HG03196 (cell line): ENCODE data around the gene ZNF425.
"Not testable (repeated sequence)": the region's sequence is repeated elsewhere in the genome, so short reads cannot be mapped to it uniquely, and the experiment has no call there.

Source experiments
- ATAC-seq: cut with Tn5 transposase; IDR thresholded peaks from one replicate; pipeline ENCODE4 v1.9.1; 2021; ENCODE audit not compliant: unreplicated experiment

ZNF425 gene, protein sequence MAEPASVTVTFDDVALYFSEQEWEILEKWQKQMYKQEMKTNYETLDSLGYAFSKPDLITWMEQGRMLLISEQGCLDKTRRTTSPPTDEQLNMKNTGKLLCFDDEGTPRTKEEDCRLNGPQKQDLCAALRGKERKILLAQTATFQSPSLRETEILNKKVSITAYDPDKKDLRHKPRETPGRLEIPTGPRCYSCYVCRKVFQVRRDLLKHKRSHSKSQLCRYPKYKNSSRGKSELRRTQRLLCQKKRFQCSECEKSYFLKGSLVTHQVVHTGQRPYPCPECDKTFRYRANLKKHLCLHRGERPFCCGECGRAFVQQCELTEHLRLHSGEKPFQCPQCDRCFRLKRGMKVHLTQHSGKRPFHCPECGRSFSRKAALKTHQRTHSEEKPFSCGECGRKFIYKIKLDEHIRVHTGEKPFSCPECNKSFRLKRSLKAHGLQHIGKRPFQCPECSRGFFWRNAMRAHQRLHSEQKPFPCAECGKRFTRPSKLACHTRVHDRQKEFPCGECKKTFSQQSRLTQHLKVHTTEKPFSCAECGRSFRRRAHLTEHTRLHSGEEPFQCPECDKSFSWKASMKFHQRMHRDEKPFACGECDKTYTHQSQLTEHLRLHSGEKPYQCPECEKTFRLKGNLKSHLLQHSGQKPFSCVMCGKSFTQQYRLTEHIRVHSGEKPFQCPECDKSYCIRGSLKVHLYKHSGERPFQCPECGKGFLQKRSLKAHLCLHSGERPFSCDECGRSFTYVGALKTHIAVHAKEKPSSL

DNA sequence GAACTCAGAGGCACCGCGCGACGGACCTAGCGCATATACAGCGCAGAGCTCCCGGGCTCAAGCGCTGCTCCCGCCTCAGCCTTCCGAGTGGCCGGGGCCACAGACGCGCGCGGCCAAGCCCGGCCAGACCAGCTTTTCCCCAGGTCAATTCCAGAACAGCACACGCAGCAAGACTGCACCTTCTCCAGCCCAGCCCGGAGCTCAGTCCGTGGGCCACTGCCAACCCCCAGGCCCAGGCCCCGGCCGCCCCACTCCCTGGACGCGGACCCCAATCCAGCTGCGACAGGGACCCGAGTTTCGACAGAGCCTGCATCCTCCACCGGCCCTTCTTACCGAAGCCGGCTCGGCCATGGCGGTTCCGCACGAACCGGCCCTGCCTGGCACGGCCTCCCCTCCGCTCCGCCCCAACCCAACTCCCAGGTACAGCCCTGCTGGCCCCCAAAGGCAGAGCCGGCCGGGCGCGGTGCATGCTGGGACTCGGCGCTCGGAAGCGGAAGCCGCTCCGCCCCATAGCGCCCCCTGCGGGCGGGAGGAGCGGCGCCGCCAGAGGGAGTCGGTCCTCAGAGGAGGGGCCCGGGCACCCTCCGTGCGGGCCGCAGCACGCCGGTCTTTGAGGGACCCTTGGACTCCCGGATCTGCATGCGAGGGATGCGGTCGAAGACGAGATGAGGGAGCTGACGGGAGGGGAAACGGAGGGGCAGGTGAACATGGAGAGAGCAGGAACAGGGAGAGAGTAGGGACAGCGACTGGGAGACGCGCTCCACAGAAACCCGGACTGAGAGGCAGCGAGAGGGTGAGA is at the start of gene ZNF425:
Gene ZNF425 (minus strand): TSS at position 462 of the 799 bp plus-strand sequence. CDS start 111 bp downstream, at position 351.
- peak; percentile 86 for ATAC-seq

DNA sequence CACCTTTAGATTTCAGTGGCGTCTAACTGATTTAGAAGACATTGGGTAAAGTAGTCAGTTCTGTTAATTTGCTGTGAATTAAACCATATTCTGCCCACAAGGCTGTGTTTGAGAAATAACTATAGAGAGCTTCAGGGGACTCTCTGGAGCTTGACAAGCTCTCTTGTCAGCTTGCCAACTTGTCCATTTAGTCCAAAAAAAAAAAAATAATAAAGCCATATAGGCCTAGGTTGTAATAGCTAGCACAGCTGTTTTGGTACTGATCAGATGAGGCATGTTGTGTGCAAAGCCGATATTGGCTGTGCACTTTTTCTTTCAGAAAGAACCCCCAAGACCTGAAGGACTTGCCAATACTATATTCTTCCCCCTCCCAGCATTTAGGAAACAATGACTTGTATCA is 49.0 kb upstream of the ZNF425 start:
- no peak for ATAC-seq

DNA sequence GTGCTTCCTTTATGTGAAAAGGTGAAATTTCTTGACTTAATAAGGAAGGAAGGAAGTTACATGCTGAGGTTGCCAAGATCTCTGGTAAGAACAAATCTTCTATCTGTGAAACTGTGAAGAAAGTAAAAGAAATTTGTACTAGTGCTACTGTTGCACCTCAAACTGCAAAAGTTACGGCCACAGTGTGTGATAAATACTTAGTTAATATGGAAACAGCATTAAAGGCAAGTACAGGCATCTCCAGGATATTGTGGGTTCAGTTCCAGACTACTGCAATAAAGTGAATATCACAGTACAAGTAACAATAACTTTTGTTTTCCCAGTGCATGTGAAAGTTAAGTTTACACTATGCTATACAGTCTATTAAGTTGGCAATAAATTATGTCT is 46.4 kb upstream of the ZNF425 start:
- ATAC-seq = no peak

DNA sequence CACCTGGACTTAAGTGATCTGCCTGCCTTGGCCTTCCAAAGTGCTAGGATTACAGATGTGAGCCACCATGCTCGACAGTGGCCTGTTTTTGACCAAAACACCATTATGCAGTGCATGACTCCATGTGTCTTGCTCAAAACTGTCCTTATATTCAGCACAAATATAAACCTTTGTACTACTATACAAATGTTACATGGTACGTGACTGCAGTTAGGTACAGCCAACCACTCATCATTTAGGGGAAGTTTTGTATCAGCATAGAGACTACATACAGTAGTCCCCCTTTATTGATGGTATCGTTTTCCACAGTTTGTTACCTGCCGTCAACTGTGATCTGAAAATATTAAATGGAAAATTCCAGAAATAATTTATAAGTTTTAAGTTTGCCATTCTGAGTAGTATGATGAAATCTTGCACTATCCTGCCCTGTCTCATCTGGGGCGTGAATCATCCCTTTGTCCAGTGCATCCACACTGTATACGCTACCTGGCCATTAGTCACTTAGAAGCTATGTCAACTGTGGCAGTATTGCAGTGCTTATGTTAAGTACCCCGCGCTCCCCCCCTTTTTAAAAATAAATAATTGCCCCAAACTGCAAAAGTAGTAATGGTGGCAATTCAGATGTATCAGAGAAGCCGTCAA is 45.9 kb upstream of the ZNF425 start:
- no peak for ATAC-seq

DNA sequence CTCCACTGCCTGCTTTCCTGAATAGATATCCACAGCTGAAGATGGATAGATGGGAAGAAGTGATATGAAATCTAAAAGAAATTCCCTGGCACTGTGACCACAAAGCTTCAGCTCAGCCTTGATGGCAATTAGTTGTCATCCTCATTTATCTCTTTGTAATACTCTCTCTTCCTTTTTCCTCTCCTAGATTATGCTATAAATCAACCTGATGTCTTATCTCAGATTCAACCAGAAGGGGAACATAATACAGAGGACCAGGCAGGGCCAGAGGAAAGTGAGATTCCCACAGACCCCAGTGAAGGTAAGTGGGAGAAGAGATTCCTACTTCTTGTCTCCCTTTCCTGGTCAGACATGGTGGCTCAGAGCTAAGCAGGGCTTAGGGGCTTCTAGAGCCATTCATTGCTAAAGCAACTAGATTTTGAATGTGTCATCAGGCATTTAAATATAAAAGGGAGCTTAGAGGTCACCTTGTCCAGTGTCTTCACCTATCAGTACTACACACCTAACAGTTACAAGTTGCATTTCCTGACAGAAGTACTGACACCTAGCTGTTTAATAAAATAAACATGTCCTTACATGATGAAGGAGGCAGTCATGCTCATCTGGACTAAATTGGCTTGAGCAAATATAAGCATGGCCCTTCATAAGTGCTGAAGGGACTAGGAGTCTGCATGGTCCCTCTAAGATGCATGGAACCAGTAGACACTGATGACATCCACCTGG is 40.7 kb upstream of the ZNF425 start:
- no peak for ATAC-seq

DNA sequence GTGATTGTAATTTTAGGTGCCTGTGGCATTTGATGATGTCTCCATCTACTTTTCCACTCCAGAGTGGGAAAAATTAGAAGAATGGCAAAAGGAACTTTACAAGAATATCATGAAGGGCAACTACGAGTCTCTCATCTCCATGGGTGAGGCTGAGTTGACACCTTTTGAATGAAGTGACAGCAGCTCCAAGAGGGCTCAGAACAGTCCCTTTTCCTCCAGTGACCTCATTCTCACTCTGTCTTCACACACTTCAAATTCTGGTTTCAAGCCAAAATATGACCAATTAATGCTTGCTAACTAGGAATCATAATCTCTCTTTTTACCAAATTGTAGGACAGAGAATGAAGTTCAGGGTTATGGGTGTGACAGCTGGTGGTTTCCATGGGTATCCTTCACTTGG is 40.0 kb upstream of the ZNF425 start:
- no peak for ATAC-seq

DNA sequence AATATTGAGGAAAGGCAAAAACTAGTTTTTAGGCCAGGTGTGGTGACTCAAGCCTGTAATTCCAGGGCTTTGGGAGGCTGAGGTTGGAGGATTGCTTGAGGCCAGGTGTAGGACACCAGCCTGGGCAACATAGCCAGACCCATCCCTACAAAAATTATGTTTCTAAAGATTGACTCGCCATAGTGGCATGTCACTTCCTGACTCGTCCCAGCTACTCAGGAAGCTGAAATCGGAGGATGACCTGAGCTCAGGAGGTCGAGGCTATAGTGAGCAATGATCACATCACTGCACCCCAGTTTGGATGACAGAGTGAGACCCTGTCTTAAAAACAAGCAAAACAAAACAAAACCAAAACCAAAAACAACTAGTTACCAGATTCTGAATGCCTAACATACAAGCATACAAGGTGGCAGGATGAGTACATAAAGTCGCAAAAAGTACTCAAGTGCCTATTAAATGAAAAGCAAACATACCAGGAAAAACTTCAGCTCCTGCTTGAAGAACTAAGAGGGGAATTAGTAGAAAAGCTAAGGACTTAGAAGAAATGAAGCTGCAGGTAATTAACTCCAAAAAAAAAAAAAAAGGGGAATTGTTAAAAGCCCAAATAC is 35.2 kb upstream of the ZNF425 start:
- ATAC-seq = no peak

DNA sequence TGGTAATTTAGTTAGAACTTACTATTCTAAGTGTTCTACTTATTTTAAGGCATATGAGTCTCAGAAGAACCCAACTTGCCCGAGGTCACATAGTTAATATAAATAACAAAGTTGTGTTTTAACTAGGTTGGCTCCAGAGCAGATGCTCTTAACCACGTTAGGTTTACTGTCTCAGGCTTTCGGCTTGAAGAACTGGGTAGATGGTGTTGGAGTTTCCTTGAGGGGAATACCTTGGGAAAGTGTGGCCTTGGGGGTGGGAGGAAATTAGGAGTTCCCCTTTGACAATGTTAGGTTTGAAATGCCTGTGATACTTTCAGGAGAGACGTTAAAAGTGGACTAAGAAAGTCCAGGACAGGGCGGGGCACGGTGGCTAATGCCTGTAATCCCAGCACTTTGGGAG is 30.8 kb upstream of the ZNF425 start:
- no peak for ATAC-seq

DNA sequence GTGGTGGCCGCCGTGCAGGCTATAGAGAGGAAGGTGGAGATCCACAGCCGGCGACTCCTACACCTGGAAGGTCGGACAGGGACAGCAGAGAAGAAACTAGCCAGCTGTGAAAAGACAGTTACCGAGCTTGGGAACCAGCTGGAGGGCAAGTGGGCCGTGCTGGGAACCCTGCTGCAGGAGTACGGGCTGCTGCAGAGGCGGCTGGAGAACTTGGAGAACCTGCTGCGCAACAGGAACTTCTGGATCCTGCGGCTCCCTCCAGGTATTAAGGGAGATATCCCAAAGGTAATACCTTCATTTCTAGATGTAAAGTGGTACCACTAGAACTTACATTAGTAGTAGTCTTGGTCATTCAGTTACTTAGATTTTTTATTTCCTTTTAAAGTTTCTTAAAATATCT is 27.9 kb upstream of the ZNF425 start:
- ATAC-seq = no peak

DNA sequence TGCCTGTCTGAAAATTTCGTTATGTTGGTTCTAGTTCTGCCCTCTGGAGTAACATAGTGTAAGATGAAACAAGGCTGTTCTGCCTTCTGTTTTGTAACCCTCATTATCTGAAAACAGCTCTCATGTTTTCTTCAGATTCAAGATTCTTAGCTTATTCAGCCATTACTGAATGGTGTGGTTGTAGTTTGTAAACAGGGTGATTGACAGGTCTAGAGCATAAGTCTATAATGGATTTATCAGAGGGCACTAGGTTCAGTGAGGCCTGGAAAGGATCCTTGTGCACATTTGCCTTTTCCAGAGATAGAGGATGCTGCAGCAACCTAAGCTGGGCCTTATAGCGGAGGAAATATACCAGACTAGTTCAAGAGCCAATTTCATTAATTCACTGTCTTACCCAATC is 27.2 kb upstream of the ZNF425 start:
- ATAC-seq = no peak

DNA sequence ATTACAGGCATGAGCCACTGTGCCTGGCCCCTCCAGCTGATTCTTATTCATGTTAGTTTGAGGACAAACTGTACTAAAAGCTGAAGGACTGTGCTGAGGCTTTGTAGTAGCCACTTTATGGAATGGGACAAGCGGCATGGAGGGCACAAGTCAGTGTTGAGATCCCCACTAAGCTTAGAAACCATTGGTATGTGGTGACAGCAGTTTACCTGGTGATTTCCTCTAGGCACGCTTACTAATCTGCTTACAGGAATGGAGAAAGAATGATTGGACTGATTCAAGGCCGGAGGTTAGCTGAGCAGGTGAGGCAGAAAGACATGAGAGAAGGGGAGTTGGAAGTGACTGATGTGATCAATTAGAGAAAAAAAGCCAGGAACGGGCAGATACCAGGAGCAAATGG is 24.9 kb upstream of the ZNF425 start:
- ATAC-seq = no peak

DNA sequence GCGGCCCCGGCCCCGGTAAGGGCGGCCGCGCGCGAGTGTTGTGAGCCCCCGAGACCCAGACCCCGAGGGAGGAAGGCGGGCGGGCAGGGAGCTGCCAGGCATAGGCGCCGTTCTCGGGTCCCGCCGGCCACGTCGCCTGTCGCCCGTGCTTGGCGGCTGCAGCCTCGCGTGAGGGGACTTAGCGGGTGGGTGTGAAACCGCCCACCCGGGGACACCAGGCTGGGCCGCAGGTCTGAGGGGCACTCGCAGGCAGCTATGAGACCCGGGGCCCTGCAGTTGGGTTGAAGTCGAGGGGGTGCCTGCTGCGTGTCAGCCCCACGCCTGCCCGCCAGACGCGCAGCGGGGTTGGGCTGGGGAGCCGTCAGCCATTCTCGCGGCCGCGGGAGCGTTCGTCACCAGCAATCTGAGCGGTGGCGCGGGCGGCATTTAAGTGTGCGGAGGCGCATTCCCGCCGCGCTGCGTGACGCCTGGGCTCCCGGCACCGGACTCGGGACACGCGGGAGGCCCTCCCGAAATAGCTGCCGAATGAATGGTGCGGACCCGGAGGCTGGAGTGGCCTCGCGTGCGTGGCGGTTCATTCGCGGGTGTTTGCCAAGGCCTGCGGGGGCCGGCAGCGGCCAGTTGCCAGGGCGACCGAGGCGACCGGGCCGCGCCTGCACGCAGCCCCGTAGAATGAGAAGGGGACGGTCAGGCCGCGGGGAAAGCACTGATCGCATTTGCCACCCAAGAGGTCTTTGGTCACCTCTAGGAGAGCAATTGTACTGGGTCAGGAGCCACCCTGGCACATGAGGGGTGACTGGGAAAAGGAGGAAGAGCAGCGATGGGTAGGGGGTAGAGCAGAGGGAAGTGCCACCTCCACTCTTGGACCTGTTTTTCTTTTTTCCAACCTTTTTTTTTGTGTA is 21.9 kb upstream of the ZNF425 start:
- ATAC-seq = peak; percentile 29

DNA sequence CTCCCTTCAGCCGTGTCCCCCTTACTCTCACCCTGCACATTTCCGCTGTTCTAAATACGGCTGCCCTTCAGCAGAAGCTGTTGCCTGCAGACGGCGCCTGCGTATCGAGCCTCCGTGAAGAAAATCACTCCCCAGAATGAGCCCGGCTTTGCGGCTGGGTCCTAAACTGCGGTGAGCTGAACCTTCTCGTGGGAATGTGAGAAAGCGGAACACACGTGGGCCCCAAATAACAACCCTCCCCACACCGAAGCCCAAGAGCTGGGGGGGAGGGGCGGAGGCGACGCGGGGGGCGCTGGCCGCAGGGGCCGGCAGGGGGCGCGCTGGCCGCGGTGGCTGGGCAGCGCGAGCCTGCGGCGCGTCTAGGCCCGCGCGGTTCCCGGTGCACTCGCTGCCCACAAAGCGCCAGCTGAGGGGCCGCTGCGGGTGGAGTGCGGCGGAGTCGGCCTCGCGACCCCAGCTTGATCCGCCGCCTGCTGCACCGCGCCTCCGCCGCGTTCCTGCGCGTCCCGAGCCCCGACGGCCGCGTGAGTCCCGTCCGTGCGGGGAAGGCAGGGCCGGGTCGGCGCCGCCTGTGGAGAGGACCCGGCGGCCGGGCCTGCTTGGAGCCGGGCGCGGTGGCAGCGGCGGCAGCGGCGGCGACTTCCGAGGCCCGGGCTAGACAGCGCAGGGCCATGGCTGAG is 21.1 kb upstream of the ZNF425 start, which contains the start of gene ZNF398:
Gene ZNF398 (plus strand): TSS at position 382 of the 680 bp plus-strand sequence. CDS start 290 bp downstream, at position 672.
- ATAC-seq = peak; percentile 73

DNA sequence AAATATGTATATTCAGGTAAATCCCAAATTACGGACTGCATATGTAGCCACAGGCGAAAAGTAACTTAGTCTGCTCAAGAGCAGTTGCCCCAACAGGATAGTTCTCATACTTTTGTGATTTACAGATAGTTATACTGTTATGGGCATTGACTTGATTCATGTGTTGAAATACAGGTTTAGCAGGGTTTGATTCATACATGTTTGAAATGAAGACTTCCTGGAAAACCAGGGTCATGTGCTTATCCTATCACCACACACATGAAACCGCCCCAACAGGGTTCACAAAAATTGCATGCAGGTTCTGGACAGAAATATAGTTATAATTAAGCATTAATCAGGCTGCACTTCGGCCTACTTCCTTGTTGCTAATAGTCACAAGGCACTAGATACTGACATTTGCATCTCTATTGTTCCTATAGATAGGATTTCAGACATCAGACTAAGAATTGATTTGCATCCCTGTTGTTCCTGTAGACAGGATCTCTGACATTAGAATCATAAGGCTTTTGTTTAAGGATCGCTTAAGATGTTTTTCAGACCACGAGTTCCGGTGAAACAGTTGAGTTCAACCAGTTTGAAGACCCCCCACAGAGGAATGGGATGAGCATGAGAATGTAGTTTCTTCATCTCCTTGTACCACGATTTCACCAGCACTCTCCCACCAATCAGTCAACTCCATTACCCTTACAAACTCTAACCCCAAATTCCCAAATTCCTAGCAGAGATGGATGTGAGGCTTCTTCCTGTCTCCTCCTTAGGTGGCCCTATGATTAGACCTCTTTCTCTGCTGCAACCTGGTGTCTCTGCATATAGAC is 19.1 kb upstream of the ZNF425 start:
- ATAC-seq = no peak

DNA sequence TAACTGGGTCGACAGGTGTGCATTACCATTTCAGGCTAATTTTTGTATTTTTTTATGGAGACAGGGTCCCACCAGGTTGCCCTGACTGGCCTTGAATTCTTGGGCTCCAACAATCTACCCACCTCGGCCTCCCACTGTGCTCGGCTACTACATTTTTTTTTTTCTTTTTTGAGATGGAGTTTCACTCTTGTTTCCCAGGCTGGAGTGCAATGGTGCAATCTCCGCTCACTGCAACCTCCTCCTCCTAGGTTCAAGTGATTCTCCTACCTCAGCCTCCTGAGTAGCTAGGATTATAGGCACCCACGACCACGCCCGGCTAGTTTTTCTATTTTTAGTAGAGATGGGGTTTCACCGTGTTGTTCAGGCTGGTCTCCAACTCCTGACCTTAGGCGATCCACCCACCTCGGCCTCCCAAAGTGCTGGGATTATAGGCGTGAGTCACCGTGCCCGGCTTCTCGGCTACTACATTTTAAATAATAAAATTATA is 18.4 kb upstream of the ZNF425 start:
- ATAC-seq = not testable (repeated sequence)

DNA sequence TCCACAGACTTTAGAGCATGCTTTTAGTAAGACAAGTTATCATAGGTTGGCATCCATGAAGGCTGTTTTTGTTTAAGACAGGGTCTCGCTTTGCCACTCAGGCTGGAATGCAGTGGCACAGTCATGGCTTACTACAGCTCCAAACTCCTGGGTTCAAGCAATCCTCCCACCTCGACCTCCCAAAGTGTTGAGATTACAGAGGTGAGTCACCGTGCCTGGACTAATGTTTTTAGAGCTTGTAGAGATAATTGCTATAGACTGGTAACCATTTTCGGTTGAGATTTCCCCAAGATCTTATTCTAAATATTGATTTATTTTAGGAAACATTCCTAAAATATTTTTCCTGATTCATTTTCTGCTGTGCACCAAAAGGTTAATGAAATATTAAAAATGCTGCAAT is 15.8 kb upstream of the ZNF425 start:
- no peak for ATAC-seq

DNA sequence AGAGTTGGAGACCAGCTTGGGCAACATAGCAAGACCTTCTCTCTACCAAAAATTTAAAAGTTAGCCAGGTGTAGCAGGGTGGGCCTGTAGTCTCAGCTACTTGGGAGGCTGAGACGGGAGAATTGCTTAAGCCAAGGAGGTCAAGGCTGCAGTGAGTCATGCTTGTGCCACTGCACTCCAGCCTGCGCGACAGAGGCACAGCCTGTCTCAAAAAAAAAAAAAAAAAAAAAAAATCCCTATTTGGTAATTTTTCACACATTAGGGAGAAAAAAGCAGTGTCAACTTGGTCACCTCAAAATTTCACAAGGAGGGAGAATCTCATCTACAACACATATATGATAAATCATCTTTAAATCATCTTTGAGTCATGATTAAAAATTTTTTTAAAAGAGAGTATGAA is 14.7 kb upstream of the ZNF425 start:
- ATAC-seq = no peak
